ENCODE results near the gene CERS2. TPM values are rescaled to one million over a fixed set of nuclear protein-coding genes. Genes with fewer than 3 reads are reported as not detected.

The CERS2 gene
- total and polyA plus RNA-seq, 2 of the 13 experiments (the other 11 are each of a cell fraction or from before 2014, with no cell fraction given) = 269 to 298 TPM

GRCh38 chr1:151008244-151009205 is 33.9 kb upstream of the CERS2 start, which contains the start of gene PRUNE1 (continued):
- TF ChIP-seq ZNF225 (CRISPR knock-in tag; IDR thresholded peaks at IDR 0.05) (peak; percentile 91; the same call in 1 of the 2 replicates), ZNF430 (CRISPR knock-in tag; IDR thresholded peaks at IDR 0.05) (peak; percentile 42; the same call in 1 of the 2 replicates), SALL2 (CRISPR knock-in tag; IDR thresholded peaks at IDR 0.05) (peak; percentile 79), MXI1 (IDR thresholded peaks at IDR 0.05; ENCODE audit: borderline replicate concordance, low read depth, low read length) (peak; percentile 73; the same call in 1 of the 3 replicates), DNMT1 (CRISPR knock-in tag; IDR thresholded peaks at IDR 0.05) (peak; percentile 39; the same call in 1 of the 2 replicates), CC2D1A (CRISPR knock-in tag; IDR thresholded peaks at IDR 0.05) (0 out of 2 replicates have a peak, but pooled peaks have one; percentile 18), HOXA9 (CRISPR knock-in tag; IDR thresholded peaks at IDR 0.05; ENCODE audit: borderline replicate concordance) (no peak), ZNF598 (CRISPR knock-in tag; IDR thresholded peaks at IDR 0.05; ENCODE audit: borderline replicate concordance) (peak; percentile 73; the same call in 1 of the 2 replicates), ONECUT2 (CRISPR knock-in tag; IDR thresholded peaks at IDR 0.05) (0 out of 2 replicates have a peak, but pooled peaks have one; percentile 8), STAG1 (CRISPR knock-in tag; IDR thresholded peaks at IDR 0.05) (no peak), ZNF766 (CRISPR knock-in tag; IDR thresholded peaks at IDR 0.05; ENCODE audit: borderline replicate concordance) (peak; percentile 83; the same call in 1 of the 2 replicates), TP53 (CRISPR knock-in tag; conservative IDR thresholded peaks at IDR 0.05) (peak; percentile 67; the same call in 1 of the 2 replicates), RBM39 (IDR thresholded peaks at IDR 0.05; ENCODE audit: low read depth, low read length, poor library complexity, severe bottlenecking) (peak; percentile 57), GMEB2 (CRISPR knock-in tag; IDR thresholded peaks at IDR 0.05; ENCODE audit: low read depth) (peak; percentile 78), ZNF33A (CRISPR knock-in tag; IDR thresholded peaks at IDR 0.05; ENCODE audit: borderline replicate concordance) (no peak), STAT6 (CRISPR knock-in tag; IDR thresholded peaks at IDR 0.05; ENCODE audit: borderline replicate concordance) (0 out of 2 replicates have a peak, but pooled peaks have one; percentile 78), FOXK1 (CRISPR knock-in tag; IDR thresholded peaks at IDR 0.05; ENCODE audit: borderline replicate concordance, low read depth) (no peak; the same call in 1 of the 2 replicates), SP5 (CRISPR knock-in tag; IDR thresholded peaks at IDR 0.05; ENCODE audit: borderline replicate concordance, low read depth) (peak; percentile 14; the same call in 1 of the 2 replicates), HOXA3 (CRISPR knock-in tag; IDR thresholded peaks at IDR 0.05) (peak; percentile 81), BRCA1 (CRISPR knock-in tag; IDR thresholded peaks at IDR 0.05) (peak; percentile 86; the same call in 1 of the 2 replicates), TERF1 (CRISPR knock-in tag; IDR thresholded peaks at IDR 0.05) (no peak)
